CD14-positive monocyte (primary cell): Measurements from ENCODE around the gene PKDCC. TPM values are rescaled to one million over a fixed set of nuclear protein-coding genes. Genes with fewer than 3 reads are reported as not detected.

Experiments used
- DNase-seq, 3 donors: peaks; one replicate each; pipeline ENCODE4 v3.0.0-alpha.2; 2011 to 2022
- H2AFZ ChIP-seq: 2 replicates; pipeline ENCODE4 v1.6.0; 2012; ENCODE audit warnings: mild to moderate bottlenecking, low read depth, low read length, inconsistent platforms; ENCODE audit not compliant: insufficient read depth, poor library complexity, severe bottlenecking
- H3K27ac ChIP-seq, 2 donors: 1 replicate in 1 of 2; 2 replicates in 1 of 2; pipeline ENCODE4 v1.5.1; 2012 to 2013; ENCODE audit warnings: low read length in 2 of 2, control low read depth in 1 of 2, inconsistent platforms in 1 of 2, low read depth in 1 of 2, mild to moderate bottlenecking in 1 of 2
- H3K27me3 ChIP-seq, 2 donors: one replicate each; pipeline versions ENCODE4 v1.6.0 to v1.6.1; 2011 to 2013; ENCODE audit warnings: low read length in 2 of 2; ENCODE audit not compliant: control insufficient read depth in 2 of 2, insufficient read depth in 2 of 2
- H3K36me3 ChIP-seq, 2 donors: replicated peaks in 1 of 2; 1 replicate in 1 of 2; 2 replicates in 1 of 2; pipeline versions ENCODE4 v1.5.1 to v1.6.1; 2012 to 2013; ENCODE audit warnings: low read length in 2 of 2, control low read depth in 1 of 2, inconsistent platforms in 1 of 2, mild to moderate bottlenecking in 1 of 2; ENCODE audit not compliant: insufficient read depth in 2 of 2, control insufficient read depth in 1 of 2
- H3K4me1 ChIP-seq, 2 donors: 1 replicate in 1 of 2; 2 replicates in 1 of 2; pipeline versions ENCODE4 v1.5.1 to v1.6.1; 2012 to 2013; ENCODE audit warnings: low read length in 2 of 2, control low read depth in 1 of 2, inconsistent platforms in 1 of 2, mild to moderate bottlenecking in 1 of 2, moderate library complexity in 1 of 2; ENCODE audit not compliant: insufficient read depth in 2 of 2, control insufficient read depth in 1 of 2
- H3K4me2 ChIP-seq: replicated peaks from 2 replicates; pipeline ENCODE3; 2012; ENCODE audit warnings: low read length, moderate library complexity, mild to moderate bottlenecking; ENCODE audit not compliant: poor library complexity, severe bottlenecking; ENCODE audit errors: extremely low read depth
- H3K4me3 ChIP-seq, 3 experiments: fragments of 200-600 bp in 1 of 3; sonication (generic) in 1 of 3; replicated peaks in 1 of 3; 1 replicate in 2 of 3; 2 replicates in 1 of 3; pipeline ENCODE4 v1.5.1; 2011 to 2013; ENCODE audit warnings: low read length in 3 of 3, mild to moderate bottlenecking in 3 of 3, control low read depth in 2 of 3, low read depth in 2 of 3, inconsistent platforms in 1 of 3, moderate library complexity in 1 of 3
- H3K79me2 ChIP-seq: 2 replicates; pipeline ENCODE4 v1.6.0; 2012; ENCODE audit warnings: mild to moderate bottlenecking, control low read depth, inconsistent platforms, low read length, moderate library complexity; ENCODE audit not compliant: insufficient read depth
- H3K9ac ChIP-seq: 2 replicates; pipeline ENCODE4 v1.6.0; 2017; ENCODE audit warnings: low read length, mild to moderate bottlenecking; ENCODE audit not compliant: insufficient read depth, poor library complexity, severe bottlenecking
- H3K9me3 ChIP-seq, 2 donors: replicated peaks in 1 of 2; 1 replicate in 1 of 2; 2 replicates in 1 of 2; pipeline versions ENCODE4 v1.5.1 to v1.6.1; 2012 to 2013; ENCODE audit warnings: low read length in 2 of 2, control low read depth in 1 of 2; ENCODE audit not compliant: control insufficient read depth in 1 of 2, insufficient read depth in 1 of 2
- H4K20me1 ChIP-seq: 2 replicates; pipeline ENCODE4 v1.6.0; 2012; ENCODE audit warnings: mild to moderate bottlenecking, low read length, control low read depth, moderate library complexity; ENCODE audit not compliant: insufficient read depth
- H3K27ac Mint-ChIP-seq, 7 donors: one replicate each; pipeline ENCODE4 v1.8.0; 2020; ENCODE audit warnings: mild to moderate bottlenecking in 7 of 7, mixed read lengths in 7 of 7, moderate library complexity in 6 of 7, inconsistent platforms in 2 of 7
- H3K27me3 Mint-ChIP-seq, 3 donors: one replicate each; pipeline ENCODE4 v1.8.0; 2021 to 2022; ENCODE audit warnings: low read depth in 3 of 3, mild to moderate bottlenecking in 3 of 3, mixed read lengths in 3 of 3, moderate library complexity in 3 of 3, inconsistent platforms in 1 of 3
- H3K36me3 Mint-ChIP-seq, 2 donors: one replicate each; pipeline ENCODE4 v1.8.0; 2020; ENCODE audit warnings: mixed read lengths in 2 of 2, inconsistent platforms in 1 of 2, mild to moderate bottlenecking in 1 of 2
- H3K4me1 Mint-ChIP-seq: one replicate; pipeline ENCODE4 v1.8.0; 2020; ENCODE audit warnings: mild to moderate bottlenecking, mixed read lengths
- H3K4me3 Mint-ChIP-seq, 2 donors: one replicate each; pipeline ENCODE4 v1.8.0; 2020; ENCODE audit warnings: mild to moderate bottlenecking in 2 of 2, mixed read lengths in 2 of 2, moderate library complexity in 1 of 2
- H3K9me3 Mint-ChIP-seq, 7 donors: one replicate each; pipeline ENCODE4 v1.8.0; 2020 to 2022; ENCODE audit warnings: mixed read lengths in 7 of 7, mild to moderate bottlenecking in 6 of 7, moderate library complexity in 6 of 7, inconsistent platforms in 2 of 7
- CTCF ChIP-seq: fragments of 200-600 bp; IDR thresholded peaks from one replicate; pipeline ENCODE4 v1.8.0; 2022; ENCODE audit warnings: antibody characterized with exemption, mild to moderate bottlenecking
- WGBS: methylation state at CpG from one replicate; pipeline ENCODE4 v1.1.5; 2013; ENCODE audit warnings: missing lambda C conversion rate; ENCODE audit not compliant: insufficient coverage; 5-methylcytosine and 5-hydroxymethylcytosine counted together
- intact Hi-C, 2 donors: fragments of 100-400 bp; cut with micrococcal nuclease; formaldehyde crosslinking; loops; one replicate each; pipeline versions ENCODE4 v1.15.0 to v1.15.1; 2023
- polyA plus RNA-seq, 3 donors: library from polyadenylated mRNA; depleted of rRNA in 1 of 3; unstranded in 2 of 3; stranded (reverse) in 1 of 3; fragments of 300-500 nt in 2 of 3; fragments of >200 nt in 1 of 3; fragmentation: Illumina TruSeq in 2 of 3; gene quantifications; 1 replicate in 2 of 3; 2 replicates in 1 of 3; pipeline ENCODE4 v1.2.3, GENCODE V29; 2012 to 2021

The PKDCC gene
- polyA plus RNA-seq, 3 donors = not detected

DNA sequence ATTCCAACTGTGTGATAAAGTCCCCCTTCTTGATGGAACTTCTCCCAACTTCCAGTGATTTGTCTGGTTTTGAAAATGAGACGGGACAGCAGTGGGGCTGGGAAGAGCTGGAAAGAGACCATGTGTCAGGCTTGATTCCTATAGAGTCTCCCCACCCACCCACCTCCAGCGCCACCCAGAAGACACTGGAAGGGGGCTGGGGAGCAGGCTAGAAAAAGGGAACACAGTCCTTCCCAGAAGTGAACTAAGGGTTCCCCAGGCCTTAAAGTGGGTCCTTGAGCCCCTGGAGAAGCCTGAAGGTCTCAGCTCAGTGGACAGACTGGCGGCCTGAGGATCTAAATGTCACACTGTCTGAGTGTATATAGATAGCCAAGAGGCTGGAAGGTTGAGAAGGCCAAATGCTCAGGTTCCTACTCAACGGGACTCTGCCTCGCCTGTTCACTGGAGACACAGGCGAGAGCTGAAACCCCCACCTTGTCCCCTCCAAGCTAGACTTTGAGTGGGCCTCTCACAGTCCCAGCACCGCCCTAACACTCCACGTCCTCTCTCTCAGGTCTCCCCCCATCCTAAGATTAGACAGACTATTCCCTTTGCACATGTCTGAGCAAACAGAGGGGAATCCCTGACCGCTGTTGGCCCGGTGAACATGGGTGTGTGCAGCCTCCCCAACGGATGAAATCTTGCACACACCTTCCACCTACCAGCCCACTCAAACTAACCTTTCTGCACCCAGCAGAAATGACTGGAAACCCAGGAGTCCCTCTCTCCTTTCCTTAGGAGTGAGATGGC is 1.6 kb downstream of the PKDCC start:
- H3K9me3 ChIP-seq = peaks cover 0 to 5% of the 10 kb centered on the region in 2 donors
- Mint-ChIP-seq H3K9me3 (peaks cover 0 to 9% (median 5%) of the 10 kb centered on the region in 7 donors), H3K4me3 (peak overlapping the region in 1 of 2 donors; percentile 75), H3K36me3 (no peaks in the 10 kb centered on the region), H3K4me1 (peaks cover 7% of the 10 kb centered on the region), H3K27me3 (peaks cover 56 to 62% (median 57%) of the 10 kb centered on the region in 3 donors), H3K27ac (no peak overlapping the region)
- H3K4me1 ChIP-seq = peaks cover 5 to 11% of the 10 kb centered on the region in 2 donors
- peaks cover 37 to 60% of the 10 kb centered on the region in 2 donors for H3K27me3 ChIP-seq
- no peak overlapping the region for H2AFZ ChIP-seq
- no peak overlapping the region for H3K4me3 ChIP-seq
- H3K36me3 ChIP-seq = no peaks in the 10 kb centered on the region
- no peak overlapping the region for H3K4me2 ChIP-seq
- intact Hi-C loops = no loop called here
- no peaks in the 10 kb centered on the region for H3K79me2 ChIP-seq
- WGBS = 91% methylated on average over 7 of the region's 11 CpGs
- H4K20me1 ChIP-seq = no peaks in the 10 kb centered on the region
- H3K9ac ChIP-seq = no peak overlapping the region
- DNase-seq = no peak
- H3K27ac ChIP-seq = no peak overlapping the region
- no peak for TF ChIP-seq CTCF

GRCh38 chr2:42050010-42050702 is 2.3 kb downstream of the PKDCC start:
- Mint-ChIP-seq H3K9me3 (peaks cover 0 to 9% (median 5%) of the 10 kb centered on the region in 7 donors), H3K27ac (no peak overlapping the region), H3K36me3 (no peaks in the 10 kb centered on the region), H3K4me3 (peak overlapping the region in 1 of 2 donors; percentile 61), H3K27me3 (peaks cover 49 to 55% (median 53%) of the 10 kb centered on the region in 3 donors), H3K4me1 (peaks cover 7% of the 10 kb centered on the region)
- intact Hi-C loops = no loop called here
- WGBS = 97% methylated on average over 6 of the region's 14 CpGs
- Histone ChIP-seq H3K79me2 (no peaks in the 10 kb centered on the region), H3K9ac (no peak overlapping the region), H3K27me3 (peaks cover 37 to 53% of the 10 kb centered on the region in 2 donors), H2AFZ (no peak overlapping the region), H4K20me1 (no peaks in the 10 kb centered on the region), H3K4me1 (peaks cover 5 to 11% of the 10 kb centered on the region in 2 donors), H3K36me3 (no peaks in the 10 kb centered on the region), H3K4me3 (no peak overlapping the region), H3K27ac (no peak overlapping the region), H3K9me3 (peaks cover 0 to 5% of the 10 kb centered on the region in 2 donors), H3K4me2 (no peak overlapping the region)
- no peak for TF ChIP-seq CTCF
- no peak for DNase-seq
